Activated CD8-positive, alpha-beta memory T cell treated with anti-CD3 and anti-CD28 coated beads for 24 hours (primary cell): ENCODE measurements around the gene KLHDC8A.
A peak's percentile ranks its signal among the peaks of the same experiment; 100 is the strongest.
"Not testable (repeated sequence)": the region's sequence is repeated elsewhere in the genome, so short reads cannot be mapped to it uniquely, and the experiment has no call there.

Experiments used
- DNase-seq: peaks from one replicate; pipeline ENCODE4 v3.0.0-alpha.2; 2020

KLHDC8A gene

DNA sequence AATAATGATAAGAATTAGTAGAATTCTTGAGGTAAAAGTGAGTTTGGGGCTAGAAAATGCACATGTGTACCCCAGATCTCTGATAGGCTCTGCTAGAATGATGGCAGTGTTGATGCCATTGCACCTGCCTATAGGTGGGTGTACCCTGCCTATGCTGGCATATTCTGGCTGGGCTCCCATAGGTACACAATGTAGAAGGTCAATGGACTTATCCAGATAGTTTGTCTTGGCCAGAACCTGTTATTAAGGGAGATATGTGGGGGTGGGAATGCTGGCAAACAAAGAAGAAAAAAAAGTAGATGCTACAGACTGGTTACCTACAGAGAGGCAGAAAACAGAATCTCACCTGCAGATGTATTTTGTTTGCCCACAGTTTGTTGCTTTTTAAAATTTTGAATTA lies 14.1 kb upstream of the KLHDC8A start:
- no peak for DNase-seq

DNA sequence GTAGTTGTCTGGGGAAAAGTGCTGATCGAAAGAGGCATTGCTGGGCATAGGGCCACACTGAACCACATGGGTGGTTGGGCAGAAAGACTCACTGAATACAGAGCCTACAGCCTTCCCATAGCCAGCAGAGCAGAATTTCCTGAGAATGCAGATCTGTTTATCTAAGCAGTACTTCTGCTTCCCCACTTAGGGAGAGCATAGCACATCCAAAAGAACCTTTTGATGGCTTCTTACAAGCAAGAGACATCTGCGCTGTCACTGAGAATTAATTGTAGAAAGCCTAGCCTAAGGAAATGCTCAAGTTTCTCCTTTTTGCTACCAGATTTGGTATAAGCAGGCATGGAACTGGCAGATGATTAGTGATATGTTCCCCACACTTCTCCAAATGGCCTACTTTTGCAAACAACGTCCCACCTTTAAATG lies 13.0 kb upstream of the KLHDC8A start:
- DNase-seq, result no peak

DNA sequence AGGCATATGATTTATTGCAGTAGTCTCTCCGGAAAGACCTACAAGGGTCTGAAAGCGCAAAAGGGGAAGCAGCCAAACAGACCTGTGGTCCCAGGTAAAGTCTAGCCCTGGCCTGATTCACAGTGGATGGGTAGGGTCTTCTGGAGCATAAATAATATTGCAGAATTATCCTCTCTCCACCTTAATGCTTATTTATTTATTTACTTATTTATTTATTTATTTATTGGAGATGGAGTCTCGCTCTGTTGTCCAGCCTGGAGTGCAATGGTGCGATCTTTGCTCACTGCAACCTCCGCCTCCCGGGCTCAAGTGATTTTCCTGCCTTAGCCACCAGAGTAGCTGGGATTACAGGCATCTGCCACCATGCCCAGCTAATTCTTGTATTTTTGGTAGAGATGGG lies 11.8 kb upstream of the KLHDC8A start:
- no peak for DNase-seq

DNA sequence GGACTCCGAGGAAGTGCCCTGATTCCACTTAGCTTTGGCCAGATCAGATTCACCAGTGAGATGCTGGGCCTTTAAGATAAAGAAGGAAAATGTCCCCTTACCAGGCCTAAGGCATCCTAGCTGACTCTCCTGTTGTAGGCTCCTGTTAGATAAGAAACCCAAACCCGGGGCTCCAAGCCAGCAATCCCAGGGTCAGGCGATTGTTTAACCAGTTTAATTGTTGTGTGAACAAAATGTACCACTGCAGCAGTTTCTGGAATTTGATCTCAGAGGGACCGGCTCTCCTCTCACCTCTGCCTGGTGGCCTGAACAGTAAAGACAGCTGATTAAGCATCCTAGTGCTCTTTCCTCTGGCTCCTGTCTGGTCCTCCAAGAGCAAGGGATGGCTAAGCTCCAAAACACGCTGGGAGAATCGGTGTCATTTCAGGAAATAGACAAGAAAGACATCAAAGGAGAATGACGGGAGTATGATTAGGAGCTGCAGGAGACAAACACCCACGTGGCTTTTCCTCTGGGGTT lies 9.3 kb upstream of the KLHDC8A start:
- DNase-seq, result no peak

DNA sequence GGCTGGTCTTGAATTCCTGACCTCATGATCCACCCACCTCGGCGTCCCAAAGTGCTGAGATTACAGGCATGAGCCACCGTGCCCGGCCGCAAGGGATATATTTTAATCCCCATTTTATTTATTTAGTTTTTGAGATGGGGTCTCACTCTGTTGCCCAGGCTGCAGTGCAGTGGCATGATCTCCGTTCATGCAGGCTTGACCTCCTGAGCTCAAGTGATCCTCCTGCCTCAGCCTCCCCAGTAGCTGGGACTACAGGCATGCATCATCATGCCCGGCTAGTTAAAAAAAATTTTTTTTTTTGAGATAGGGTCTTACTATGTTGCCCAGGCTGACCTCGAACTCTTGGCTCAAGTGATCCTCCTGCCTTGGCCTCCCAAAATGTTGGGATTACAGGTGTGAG lies 8.4 kb upstream of the KLHDC8A start:
- not testable (repeated sequence) for DNase-seq

DNA sequence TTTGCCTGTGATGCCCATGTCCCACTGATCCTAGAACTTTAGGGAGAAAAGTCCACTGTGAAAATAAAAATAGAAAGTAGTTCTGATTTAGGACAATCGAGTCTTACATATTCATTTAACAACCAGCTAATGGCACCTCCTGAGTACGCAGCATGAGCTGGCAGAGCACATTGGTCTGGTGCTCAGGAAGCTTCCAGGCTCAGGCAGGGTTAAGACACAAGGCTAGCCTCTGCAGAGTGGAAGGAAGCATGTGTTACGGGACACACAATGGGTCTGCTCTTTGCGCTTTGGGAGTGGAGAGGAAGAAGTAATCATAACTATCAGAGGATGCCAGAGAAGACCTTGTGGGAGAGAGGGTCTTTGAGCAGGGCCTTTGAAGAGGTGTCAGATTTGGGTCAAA lies 4.2 kb upstream of the KLHDC8A start:
- DNase-seq, result no peak

DNA sequence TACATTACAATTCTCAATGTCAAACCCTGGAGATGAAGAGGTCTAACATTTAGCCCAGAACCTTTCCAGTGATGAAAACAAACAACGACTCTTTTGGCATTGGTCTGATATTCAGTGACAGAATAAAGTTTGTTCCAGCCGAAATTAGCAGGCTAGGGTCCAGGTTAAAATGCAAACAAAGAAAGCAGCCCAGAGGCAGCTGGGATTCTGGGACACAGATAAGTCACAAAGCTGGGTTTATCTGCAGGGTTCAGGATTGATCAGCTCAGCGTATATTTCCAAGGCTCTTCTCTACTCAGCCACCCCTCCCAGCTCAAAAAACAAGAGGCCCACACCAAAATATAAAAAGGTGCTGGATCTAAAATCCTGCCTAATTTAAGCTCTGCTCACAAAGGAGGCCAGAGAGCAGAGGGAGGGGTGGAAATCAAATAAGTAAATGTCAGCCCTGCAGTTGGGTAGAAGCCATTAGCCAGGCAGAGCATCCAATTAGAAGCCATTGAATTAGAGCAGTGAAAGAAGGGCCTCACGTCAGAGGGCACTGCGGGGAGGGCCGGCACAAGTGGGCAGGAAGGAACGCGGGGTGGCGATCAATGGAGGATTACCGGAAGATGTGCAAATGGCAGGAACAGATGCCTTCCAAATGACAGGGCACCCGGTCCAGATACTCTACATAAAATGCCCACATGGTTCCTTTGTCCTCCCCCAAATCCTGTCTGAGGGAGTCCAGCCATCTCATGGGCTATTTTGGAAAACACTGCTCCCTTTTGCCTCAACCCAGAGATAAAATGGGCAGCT lies 3.2 kb upstream of the KLHDC8A start:
- DNase-seq, result no peak

DNA sequence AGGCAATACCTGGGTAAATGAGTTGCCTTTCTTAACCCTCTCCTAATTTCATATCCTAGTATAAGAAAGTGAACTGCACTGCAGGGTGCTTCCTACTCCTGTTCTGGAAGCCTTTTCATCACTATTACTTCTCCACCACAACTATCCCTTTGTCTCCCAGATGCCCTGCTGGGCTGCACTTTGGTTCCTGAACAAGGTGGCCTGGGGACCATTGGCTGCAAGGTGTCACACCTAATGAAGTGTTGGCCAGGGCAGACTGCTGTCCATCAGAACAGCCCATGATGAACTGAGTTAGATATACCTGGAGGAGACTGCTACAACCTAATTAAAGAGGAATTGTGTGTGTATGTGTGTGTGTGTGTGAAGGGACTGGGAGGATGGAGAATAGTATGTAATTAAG lies 1.9 kb upstream of the KLHDC8A start:
- DNase-seq, result no peak

DNA sequence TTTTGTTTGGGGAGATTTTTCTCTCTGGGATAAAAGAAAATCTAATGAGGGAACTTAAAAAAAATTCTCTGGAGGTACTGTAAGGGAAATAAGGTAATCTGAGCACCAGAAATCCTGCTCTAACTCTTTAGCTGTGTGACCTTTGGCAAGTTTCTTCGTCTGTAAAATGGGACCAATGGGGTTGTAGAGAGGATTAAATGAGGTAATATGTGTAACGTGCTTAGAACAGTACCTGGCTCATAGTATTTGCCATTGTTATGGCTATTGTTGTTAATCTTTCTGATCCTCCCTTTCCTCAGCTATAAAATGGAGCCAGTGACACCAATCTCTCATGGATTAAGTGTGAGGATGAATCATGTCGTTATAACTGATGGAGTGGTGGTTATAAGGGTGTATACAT lies 845 bp upstream of the KLHDC8A start:
- DNase-seq, result no peak

DNA sequence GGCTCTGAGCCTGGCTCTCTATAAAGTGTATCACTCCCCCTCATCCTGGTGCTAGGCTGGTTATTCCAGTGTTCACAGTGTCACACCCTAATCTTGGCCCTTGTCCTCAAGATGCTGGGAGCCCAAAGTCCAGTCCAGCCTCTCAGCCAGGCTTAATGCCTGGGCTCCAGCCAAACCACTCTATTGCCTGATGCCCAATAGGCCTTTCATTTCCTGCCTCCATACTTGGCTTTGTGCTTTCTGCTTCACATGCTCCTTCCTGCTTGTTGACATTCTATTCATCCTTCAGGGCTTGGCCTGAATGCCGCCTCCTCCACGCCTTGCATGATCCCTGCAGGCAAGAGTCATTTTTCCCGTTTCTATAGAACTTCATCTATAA lies 1.7 kb downstream of the KLHDC8A start:
- no peak for DNase-seq

DNA sequence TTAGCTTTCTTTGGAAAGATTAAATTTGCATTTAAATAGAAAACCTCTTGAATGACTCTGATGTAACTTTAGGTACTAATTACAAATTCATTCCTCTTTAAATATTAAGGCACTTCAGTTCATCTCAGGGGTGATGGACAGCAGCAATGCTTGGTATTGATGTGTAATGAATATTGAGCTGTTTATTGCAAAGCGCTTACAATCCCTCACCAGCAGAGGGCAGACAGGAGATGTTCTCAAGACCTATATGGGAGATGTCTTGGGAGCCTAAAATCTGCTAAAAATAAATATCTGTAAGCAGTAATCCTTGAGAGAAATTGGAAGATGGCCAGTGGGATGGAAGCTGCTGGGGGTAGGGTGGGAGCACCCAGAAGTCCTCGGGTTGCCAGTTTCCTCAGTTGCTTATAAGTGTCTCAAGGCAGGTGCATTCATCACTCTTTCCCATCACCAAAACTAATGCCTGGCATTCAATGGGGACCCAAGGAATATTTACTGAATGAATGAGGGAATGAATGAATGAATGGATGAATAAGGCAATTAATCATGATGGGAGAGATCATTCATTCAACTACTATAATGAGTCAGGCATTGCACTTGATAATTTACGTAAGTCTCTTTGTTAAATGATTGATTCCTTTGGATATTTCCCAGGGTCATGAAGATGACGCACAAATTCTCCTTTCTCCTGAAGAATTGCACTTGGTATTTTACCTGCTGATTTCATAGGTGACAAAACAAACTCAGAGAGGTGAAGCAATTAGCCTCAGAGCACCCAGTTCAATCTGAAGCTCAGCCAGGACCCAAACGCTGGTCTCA lies 2.3 kb downstream of the KLHDC8A start:
- peak; percentile 73 for DNase-seq

DNA sequence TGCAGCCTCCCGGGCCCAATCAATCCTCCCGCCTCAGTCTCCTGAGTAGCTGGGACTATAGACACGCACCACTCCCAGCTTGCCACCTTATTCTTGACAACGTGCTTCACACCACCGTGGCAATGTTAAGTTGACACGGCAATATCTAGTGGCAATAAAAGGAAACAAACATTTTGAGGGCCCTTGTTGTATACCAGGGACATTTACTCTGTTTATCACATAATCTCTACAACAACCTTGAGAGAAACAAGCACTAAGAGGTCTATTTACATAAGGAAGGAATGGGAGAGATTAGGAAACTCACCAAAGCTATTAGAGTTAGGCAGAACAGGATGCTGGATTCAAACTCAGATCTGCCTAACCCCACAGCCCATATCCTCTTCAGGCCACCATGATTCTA lies 3.1 kb downstream of the KLHDC8A start:
- DNase-seq, result no peak

DNA sequence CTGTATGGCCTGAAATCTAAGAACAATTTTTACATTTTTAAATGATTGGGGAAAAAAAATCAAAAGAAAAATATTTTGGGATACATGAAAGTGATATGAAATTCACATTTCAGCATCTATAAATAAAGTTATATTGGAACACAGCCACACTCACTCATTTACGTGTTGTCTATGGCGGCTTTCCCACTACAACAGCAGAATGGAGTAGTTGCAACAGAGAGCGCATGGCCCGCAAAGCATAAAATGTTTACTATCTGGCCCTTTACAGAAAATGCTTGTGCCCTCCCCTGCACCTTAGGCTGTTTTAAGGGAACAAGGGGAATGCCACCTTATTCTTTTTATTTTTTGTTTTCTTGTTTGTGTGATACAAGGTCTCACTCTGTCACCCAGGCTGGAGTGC lies 3.5 kb downstream of the KLHDC8A start:
- DNase-seq, result no peak

DNA sequence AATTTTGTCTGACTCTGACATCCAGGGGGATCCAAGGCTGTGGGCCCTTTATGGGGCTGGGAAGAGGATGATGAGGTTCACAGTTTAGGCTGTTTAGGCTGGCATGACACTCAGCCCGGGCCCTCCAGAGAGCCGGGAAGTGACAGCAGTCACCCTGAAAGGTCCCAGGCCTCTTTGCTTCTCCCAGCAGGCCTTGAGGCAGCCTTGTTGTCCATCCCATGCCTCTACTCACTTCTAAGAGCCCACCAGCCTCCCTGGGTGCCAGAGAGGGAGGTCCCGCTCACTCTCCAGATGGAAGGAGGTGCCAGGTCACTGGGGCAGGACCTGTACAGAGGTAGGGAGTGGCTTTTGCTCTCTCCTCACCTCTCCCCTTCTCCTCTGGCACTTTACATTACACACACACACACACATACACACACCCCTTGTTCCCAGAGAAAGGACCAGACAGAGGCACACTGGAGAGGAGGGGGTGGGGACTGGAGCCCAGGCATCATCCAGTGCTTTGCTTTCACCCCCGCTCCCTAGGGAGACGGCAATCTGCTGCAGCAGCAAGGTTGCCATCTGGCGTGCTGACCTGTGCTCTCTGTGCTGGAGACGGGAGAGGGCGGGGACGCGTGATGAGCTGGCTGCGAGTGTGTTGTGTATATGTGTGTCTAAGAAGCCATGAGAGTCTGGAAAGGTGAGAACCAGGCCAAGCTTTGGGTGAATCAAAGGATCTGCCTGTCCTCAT lies 4.6 kb downstream of the KLHDC8A start:
- DNase-seq, result no peak

DNA sequence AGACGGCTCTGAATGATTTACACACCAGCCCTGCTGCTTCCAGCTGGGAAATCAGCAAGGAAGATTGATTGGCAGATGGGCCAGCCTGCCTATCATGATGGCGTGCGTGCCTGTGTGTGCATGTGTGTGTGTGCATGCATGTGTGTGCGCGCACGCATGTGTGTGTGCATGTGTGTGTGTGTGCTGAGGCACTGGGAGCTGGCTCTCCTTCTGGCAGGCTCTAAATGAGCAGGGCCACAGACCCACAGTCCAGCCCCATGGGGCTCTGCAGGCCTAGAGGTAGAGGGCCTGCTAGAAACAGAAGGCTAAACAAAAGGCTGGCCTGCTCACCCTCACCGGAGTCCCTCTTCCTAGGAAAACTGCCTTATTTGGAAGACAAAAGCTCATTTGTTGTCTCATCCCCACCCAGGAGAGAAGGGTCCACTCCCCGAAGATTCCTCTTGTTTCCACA lies 6.0 kb downstream of the KLHDC8A start:
- no peak for DNase-seq

DNA sequence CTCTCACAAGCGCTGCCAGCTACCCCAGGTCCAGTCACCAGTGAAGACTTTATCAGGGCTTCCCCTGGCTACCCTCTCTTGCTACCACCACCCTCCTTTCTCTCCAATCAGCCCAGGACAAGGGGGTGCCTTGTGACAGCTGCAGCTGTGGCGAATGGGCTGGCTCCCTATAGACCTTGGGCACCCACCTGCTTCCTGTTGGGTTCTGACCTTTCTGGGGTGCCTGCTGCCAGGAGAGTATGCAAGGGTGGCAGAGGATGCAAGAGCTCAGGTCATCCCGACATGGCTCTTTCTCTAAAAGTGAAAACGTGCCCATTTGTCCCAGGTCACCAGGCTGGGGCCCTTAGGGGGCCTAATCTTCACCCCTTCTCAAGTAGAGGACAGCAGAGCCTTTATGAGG lies 6.6 kb downstream of the KLHDC8A start:
- no peak for DNase-seq

DNA sequence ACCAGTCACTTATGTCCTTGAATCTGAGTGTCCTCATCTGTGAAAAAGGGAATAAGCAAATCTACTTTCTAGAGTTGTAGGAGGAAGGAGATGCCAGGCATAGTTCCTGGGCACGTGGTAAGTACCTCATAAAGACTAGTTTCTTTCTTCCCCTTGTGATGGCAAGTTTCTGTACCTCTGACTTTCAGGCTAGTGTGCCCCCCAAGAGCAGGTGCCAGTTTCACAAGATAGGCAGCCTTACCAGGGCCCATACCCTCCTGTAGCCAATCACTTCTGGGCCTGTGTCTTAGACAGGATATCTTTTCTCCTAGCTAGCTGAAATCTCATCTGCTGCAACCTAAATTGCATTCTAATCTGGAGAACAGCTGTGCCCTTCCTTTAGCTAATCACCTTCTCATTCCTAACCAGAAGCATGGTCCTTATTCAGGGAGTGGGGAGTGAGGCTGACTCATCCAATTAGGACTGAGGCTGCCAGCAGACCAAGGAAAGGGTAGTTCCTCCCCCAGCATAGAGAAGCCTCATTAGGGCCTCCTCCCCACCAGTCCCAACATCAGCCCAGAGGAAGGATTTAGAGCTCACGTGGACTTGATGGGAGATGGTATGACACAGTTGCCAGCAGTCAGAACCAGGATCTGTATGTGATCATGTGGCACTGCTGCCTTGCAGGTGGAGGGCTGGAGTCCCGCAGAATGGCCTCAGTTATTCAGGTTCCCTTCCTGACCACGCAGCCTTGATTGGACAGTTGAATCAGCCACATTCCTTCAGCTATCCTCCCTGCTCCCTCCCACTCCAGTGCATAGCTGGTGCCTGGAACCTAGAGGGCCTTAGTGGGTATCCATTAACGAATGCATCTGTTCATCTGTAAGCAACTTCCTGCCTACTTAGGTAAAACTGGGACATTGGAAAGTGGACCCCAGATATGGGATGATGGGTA lies 7.9 kb downstream of the KLHDC8A start:
- DNase-seq, result no peak

DNA sequence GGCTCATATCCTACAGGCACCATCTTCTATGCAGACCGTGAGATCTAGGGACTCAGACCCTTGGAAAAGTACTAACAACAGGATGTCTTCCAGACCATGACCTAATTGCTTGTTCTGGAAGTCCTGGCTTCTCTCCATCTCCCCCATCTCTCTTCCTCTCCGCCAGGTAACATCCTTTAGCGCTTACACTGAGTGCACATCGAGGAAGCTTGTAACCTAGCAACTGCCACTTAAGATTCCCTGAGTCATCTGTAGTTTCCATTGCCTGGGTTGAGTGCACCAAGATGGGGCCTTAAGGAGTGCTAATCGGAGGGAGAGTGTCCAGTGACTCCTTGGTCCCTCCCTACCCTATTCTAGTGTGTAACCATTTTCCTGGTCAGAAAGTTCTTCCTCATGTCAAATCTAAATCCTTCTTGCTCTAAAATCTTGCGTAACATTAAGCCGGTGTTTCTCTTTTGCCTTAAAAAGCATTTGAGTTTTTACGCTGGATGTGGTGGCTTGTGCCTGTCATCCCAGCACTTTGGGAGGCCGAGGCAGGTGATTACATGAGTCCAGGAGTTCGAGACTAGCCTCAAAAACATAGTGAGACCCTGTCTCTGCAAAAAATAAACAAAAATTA lies 9.7 kb downstream of the KLHDC8A start:
- DNase-seq, result no peak

DNA sequence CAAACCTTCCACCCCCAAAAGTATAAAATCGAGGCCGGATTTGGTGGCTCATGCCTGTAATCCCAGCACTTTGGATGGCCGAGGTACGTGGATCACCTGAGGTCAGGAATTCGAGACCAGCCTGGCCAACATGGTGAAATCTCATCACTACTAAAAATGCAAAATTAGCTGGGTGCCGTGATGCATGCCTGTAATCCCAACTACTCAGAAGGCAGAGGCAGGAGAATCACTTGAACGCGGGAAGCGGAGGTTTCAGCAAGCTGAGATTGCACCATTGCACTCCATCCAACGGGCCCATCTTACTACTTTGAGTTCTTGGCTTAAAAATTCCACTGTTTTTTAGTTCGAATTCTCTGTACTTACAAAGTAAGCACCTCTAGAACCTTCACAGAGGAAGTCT lies 11.0 kb downstream of the KLHDC8A start:
- no peak for DNase-seq

DNA sequence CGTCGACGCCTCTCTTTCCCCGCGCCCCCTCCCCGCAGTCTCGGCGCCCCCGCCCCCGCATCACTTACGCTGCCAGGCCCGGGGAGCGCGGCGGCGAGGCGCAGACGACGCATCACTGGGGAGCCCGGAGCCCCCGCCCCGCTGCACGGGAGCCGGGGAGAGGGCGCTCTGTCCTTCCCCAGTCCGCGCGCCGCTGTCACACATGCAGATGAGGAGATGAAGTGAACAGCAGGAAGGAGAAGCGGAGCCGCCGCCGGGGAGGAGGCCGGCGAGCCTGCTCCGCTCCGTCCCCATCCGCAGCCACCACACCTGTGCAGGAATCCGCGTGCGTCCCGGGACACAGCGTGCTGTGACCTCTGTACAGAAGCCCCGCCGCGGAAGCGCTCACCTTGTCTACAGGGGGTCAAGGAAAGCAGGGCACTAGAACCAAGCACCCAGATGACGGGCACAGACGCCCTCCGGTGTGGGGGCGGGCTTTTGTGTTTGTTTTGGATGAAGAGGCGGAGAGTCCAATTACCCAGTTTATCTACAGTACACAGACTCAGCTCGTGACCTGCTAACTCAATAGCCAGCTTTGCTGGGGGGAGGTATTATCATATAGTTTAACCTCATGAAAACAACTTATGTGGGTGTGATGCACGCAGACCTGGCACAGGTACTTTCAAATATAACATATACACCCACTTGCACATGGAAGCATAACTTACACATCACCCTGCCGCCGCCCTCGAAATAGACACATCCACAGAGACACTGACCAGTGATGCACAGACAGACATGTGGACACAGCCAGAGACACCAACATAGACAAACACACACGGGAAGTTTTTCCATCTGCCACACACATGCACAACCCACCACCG lies 12.4 kb downstream of the KLHDC8A start:
- DNase-seq, result peak; percentile 72
